SK-N-MC (cell line): Measurements from ENCODE around the gene LDLRAD3.

ENCODE experiments used
- EZH2 ChIP-seq: fragments of 200-600 bp; sonication (generic); IDR thresholded peaks from one replicate; pipeline ENCODE4 v1.6.1; 2017; ENCODE audit warnings: antibody characterized with exemption
- POLR2AphosphoS5 ChIP-seq: IDR thresholded peaks from 2 replicates; pipeline ENCODE4 v1.6.1; 2012; ENCODE audit warnings: mild to moderate bottlenecking, low read depth, low read length, borderline replicate concordance

GRCh38 chr11:36035454-36035853, 91.6 kb downstream of the LDLRAD3 start:
- TF ChIP-seq EZH2: no peak
- no peak for TF ChIP-seq POLR2AphosphoS5
